Measurements from ENCODE around the gene F12.

F12 gene

GRCh38 chr5:177405805-177406204 lies 3.6 kb downstream of the F12 start:
- H3K4me1 ChIP-seq: peaks cover 31% of the 10 kb centered on the region
- no peaks in the 10 kb centered on the region for H3K79me2 ChIP-seq
- H3K27me3 ChIP-seq (ENCODE audit: control insufficient read depth, insufficient read depth, low read length): no peaks in the 10 kb centered on the region
- no peak overlapping the region for H3K4me2 ChIP-seq (ENCODE audit: low read length)
- no peaks in the 10 kb centered on the region for H3K9me3 ChIP-seq (ENCODE audit: control insufficient read depth, low read length)
- no peak overlapping the region for H2AFZ ChIP-seq
- TF ChIP-seq CTCF (IDR thresholded peaks at IDR 0.05): no peak
- no peak overlapping the region for H3K4me3 ChIP-seq (ENCODE audit: low read depth, low read length)
- no peak overlapping the region for H3K27ac ChIP-seq
- H3K9ac ChIP-seq: no peak overlapping the region
- no peaks in the 10 kb centered on the region for H3K36me3 ChIP-seq (ENCODE audit: control insufficient read depth, insufficient read depth, low read length)

GRCh38 chr5:177405312-177405711 lies 4.1 kb downstream of the F12 start:
- TF ChIP-seq CTCF (IDR thresholded peaks at IDR 0.05): no peak
- H3K27me3 ChIP-seq (ENCODE audit: control insufficient read depth, insufficient read depth, low read length): no peaks in the 10 kb centered on the region
- peaks cover 26% of the 10 kb centered on the region for H3K4me1 ChIP-seq
- H3K79me2 ChIP-seq: no peaks in the 10 kb centered on the region
- H3K9ac ChIP-seq: no peak overlapping the region
- no peak overlapping the region for H3K4me2 ChIP-seq (ENCODE audit: low read length)
- no peaks in the 10 kb centered on the region for H3K9me3 ChIP-seq (ENCODE audit: control insufficient read depth, low read length)
- no peak overlapping the region for H3K4me3 ChIP-seq (ENCODE audit: low read depth, low read length)
- H2AFZ ChIP-seq: no peak overlapping the region
- no peaks in the 10 kb centered on the region for H3K36me3 ChIP-seq (ENCODE audit: control insufficient read depth, insufficient read depth, low read length)
- H3K27ac ChIP-seq: no peak overlapping the region

GRCh38 chr5:177404641-177405179 lies 4.7 kb downstream of the F12 start:
- H3K4me1 ChIP-seq: peaks cover 26% of the 10 kb centered on the region
- no peaks in the 10 kb centered on the region for H3K27me3 ChIP-seq (ENCODE audit: control insufficient read depth, insufficient read depth, low read length)
- no peaks in the 10 kb centered on the region for H3K36me3 ChIP-seq (ENCODE audit: control insufficient read depth, insufficient read depth, low read length)
- peak overlapping the region; percentile 80 for H2AFZ ChIP-seq
- no peaks in the 10 kb centered on the region for H3K79me2 ChIP-seq
- H3K4me2 ChIP-seq (ENCODE audit: low read length): peak overlapping the region; percentile 93
- H3K27ac ChIP-seq: no peak overlapping the region
- no peaks in the 10 kb centered on the region for H3K9me3 ChIP-seq (ENCODE audit: control insufficient read depth, low read length)
- H3K4me3 ChIP-seq (ENCODE audit: low read depth, low read length): peak overlapping the region; percentile 65
- no peak for TF ChIP-seq CTCF (IDR thresholded peaks at IDR 0.05)
- no peak overlapping the region for H3K9ac ChIP-seq

GRCh38 chr5:177403792-177404640 lies 5.3 kb downstream of the F12 start:
- Histone ChIP-seq H3K4me3 (ENCODE audit: low read depth, low read length) (peak overlapping the region; percentile 65), H3K27ac (no peak overlapping the region), H3K27me3 (ENCODE audit: control insufficient read depth, insufficient read depth, low read length) (no peaks in the 10 kb centered on the region), H2AFZ (peak overlapping the region; percentile 80), H3K36me3 (ENCODE audit: control insufficient read depth, insufficient read depth, low read length) (no peaks in the 10 kb centered on the region), H3K79me2 (no peaks in the 10 kb centered on the region), H3K4me2 (ENCODE audit: low read length) (peak overlapping the region; percentile 93), H3K9me3 (ENCODE audit: control insufficient read depth, low read length) (no peaks in the 10 kb centered on the region), H3K4me1 (peaks cover 26% of the 10 kb centered on the region), H3K9ac (no peak overlapping the region)
- peak; percentile 84 for TF ChIP-seq CTCF (IDR thresholded peaks at IDR 0.05)

Measured in parathyroid adenoma (tissue), 2 donors.